Prostate gland (tissue), 2 donors: Measurements from ENCODE around the gene RENBP. TPM values are rescaled to one million over a fixed set of nuclear protein-coding genes. Genes with fewer than 3 reads are reported as not detected.

ENCODE experiments used
- DNase-seq: peaks from one replicate; pipeline ENCODE4 v3.0.0-alpha.2; 2019; ENCODE audit warnings: low spot score
- H3K27ac ChIP-seq, 2 donors: fragments of 200-600 bp; sonication (generic); 2 replicates each; pipeline ENCODE4 v1.5.1; 2017 to 2019
- H3K27me3 ChIP-seq: fragments of 200-600 bp; sonication (generic); replicated peaks from 2 replicates; pipeline ENCODE4 v1.5.1; 2019; ENCODE audit not compliant: insufficient read depth
- H3K36me3 ChIP-seq, 2 donors: fragments of 200-600 bp; sonication (generic); 1 replicate in 1 of 2; 2 replicates in 1 of 2; pipeline versions ENCODE4 v1.5.1 to v1.8.1; 2017 to 2019
- H3K4me1 ChIP-seq: fragments of 200-600 bp; sonication (generic); replicated peaks from 2 replicates; pipeline ENCODE4 v1.5.1; 2019
- H3K4me3 ChIP-seq, 2 donors: fragments of 200-600 bp; sonication (generic); 2 replicates each; pipeline ENCODE4 v1.5.1; 2017 to 2019
- H3K9me3 ChIP-seq: fragments of 200-600 bp; sonication (generic); 2 replicates; pipeline ENCODE4 v1.5.1; 2017
- POLR2A ChIP-seq: fragments of 450-650 bp; IDR thresholded peaks from one replicate; pipeline ENCODE4 v1.6.1; 2016; ENCODE audit warnings: antibody characterized with exemption, mild to moderate bottlenecking
- POLR2AphosphoS5 ChIP-seq: sonication (generic); formaldehyde crosslinking; IDR thresholded peaks from one replicate; pipeline ENCODE4 v1.6.1; 2017; ENCODE audit warnings: antibody characterized with exemption
- WGBS: methylation state at CpG from one replicate; pipeline ENCODE4 v1.1.5; 2018; 5-methylcytosine and 5-hydroxymethylcytosine counted together
- intact Hi-C: fragments of 100-400 bp; cut with DNase I; formaldehyde crosslinking; loops from one replicate; pipeline ENCODE4 v1.14.2; 2022
- total RNA-seq, 2 donors: library from RNA; depleted of rRNA; stranded (reverse); fragments of >200 nt; gene quantifications; one replicate each; pipeline ENCODE4 v1.1.0, GENCODE V29; 2016
- TF ChIP-seq, protein P1 (sequence below), 4 experiments: fragments of 200-600 bp in 2 of 4; fragments of 450-650 bp in 2 of 4; sonication (generic) in 2 of 4; IDR thresholded peaks; 1 replicate in 3 of 4; 2 replicates in 1 of 4; pipeline ENCODE4 v1.5.1; 2016 to 2019; ENCODE audit warnings: antibody characterized with exemption in 4 of 4, mild to moderate bottlenecking in 2 of 4, moderate library complexity in 2 of 4

The RENBP gene
- total RNA-seq, 2 donors from 2014 or later = 2.4 to 4.4 TPM

DNA sequence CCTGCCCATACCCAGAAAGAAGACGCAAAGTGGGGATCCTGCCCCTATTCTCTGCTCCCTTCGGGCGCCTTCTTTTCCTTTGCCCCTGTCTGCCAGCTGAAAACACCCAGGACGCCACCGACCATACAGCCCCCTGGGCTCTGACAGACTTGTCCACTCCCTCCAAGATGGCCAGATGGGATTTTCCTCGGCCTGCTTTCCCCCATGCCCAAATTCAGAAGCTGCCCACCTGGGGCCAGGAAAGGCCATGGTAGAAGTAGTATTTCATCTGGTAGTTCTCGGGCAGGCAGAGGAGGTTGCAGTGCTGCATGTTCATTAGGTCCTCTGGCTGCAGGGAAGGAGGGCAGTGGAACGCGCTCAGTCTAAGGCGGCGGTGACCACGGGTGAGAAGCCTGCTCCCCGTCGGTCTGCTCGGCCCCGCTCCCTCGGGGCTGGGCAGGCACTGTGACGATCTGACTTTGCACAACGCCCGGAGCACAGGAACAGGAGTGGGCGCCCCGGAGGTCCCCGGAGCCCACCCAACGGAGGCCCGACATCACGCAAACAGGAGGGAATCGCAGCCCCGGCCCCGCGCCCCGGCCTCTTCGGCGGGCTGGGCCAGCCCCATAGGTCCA lies 10.2 kb downstream of the RENBP start:
- no peaks in the 10 kb centered on the region for H3K36me3 ChIP-seq
- DNase-seq = no peak
- TF ChIP-seq POLR2AphosphoS5 (no peak), POLR2A (no peak)
- TF ChIP-seq, protein P1, sequence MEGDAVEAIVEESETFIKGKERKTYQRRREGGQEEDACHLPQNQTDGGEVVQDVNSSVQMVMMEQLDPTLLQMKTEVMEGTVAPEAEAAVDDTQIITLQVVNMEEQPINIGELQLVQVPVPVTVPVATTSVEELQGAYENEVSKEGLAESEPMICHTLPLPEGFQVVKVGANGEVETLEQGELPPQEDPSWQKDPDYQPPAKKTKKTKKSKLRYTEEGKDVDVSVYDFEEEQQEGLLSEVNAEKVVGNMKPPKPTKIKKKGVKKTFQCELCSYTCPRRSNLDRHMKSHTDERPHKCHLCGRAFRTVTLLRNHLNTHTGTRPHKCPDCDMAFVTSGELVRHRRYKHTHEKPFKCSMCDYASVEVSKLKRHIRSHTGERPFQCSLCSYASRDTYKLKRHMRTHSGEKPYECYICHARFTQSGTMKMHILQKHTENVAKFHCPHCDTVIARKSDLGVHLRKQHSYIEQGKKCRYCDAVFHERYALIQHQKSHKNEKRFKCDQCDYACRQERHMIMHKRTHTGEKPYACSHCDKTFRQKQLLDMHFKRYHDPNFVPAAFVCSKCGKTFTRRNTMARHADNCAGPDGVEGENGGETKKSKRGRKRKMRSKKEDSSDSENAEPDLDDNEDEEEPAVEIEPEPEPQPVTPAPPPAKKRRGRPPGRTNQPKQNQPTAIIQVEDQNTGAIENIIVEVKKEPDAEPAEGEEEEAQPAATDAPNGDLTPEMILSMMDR (IDR thresholded peaks at IDR 0.05) = no peak
- H3K27ac ChIP-seq = no peak overlapping the region
- intact Hi-C loops = no loop called here
- peak overlapping the region; percentile 44 to 56 for H3K4me3 ChIP-seq
- 24% methylated on average over 6 of the region's 33 CpGs for WGBS
- no peaks in the 10 kb centered on the region for H3K4me1 ChIP-seq
- H3K27me3 ChIP-seq = no peaks in the 10 kb centered on the region
- no peaks in the 10 kb centered on the region for H3K9me3 ChIP-seq

DNA sequence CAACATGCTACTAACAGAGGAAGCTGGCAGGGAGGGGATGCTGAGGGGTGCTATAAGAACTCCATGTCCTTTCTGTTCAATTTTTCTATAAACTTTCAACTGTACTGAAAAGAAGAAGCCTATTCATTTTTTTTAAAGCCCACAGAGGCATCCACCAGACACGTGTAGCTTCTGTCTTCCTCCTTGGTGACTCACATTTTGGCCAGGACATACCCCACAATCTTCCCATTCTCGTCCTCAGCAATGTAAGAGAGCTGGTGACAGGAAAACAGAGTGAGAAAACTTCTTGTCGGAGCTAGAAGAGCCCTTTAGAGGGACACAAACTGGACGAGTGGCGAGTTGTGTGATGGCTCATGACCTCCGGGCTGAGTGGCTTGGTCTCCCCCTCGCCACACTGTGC lies 10.7 kb downstream of the RENBP start:
- Histone ChIP-seq H3K9me3 (no peaks in the 10 kb centered on the region), H3K36me3 (no peaks in the 10 kb centered on the region), H3K27ac (no peak overlapping the region), H3K4me3 (peak overlapping the region in 1 of 2 donors; percentile 56), H3K27me3 (no peaks in the 10 kb centered on the region), H3K4me1 (no peaks in the 10 kb centered on the region)
- 43% methylated on average over 7 of the region's 7 CpGs for WGBS
- no peak for TF ChIP-seq POLR2AphosphoS5
- TF ChIP-seq POLR2A = no peak
- TF ChIP-seq, protein P1 (IDR thresholded peaks at IDR 0.05) = no peak
- no peak for DNase-seq
- intact Hi-C loops = no loop called here

DNA sequence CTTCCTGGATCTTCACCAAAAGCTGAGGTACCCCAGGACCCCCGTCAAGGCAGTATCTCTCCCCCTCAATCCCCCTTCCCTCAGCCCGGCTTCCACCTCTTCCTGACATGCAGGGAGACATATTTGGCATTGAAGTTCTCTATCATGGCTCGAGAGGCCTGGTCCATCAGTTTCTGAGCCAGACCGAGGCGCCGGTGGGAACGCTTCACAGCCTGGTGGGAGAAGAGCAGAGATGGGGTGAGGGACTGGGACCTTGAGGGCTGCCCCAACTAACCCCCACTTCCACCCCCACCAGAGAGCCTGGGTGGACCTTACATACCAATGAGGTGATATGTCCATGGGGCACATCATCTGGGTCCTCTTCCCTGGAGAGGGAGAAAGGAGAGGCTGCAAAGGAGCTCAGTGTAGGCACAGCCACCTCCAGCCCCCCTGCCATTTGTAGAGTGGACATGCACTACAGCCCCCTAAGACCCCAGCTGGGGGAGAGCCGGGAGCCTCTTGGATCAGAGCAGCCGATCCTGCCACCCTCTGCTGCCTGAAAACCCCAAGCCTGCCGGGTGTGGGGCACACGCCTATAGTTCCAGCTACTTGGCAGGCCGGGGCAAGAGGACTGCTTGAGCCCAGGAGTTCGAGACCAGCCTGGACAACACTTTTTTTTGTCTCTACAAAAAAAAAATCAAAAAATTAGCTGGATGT lies 12.1 kb downstream of the RENBP start:
- Histone ChIP-seq H3K9me3 (no peaks in the 10 kb centered on the region), H3K27ac (no peak overlapping the region), H3K36me3 (no peaks in the 10 kb centered on the region), H3K4me1 (no peaks in the 10 kb centered on the region), H3K27me3 (no peaks in the 10 kb centered on the region), H3K4me3 (no peak overlapping the region)
- DNase-seq = no peak
- intact Hi-C loops = no loop called here
- TF ChIP-seq, protein P1 (IDR thresholded peaks at IDR 0.05) = no peak
- TF ChIP-seq POLR2AphosphoS5 (no peak), POLR2A (no peak)
- 94% methylated on average over 9 of the region's 13 CpGs for WGBS

DNA sequence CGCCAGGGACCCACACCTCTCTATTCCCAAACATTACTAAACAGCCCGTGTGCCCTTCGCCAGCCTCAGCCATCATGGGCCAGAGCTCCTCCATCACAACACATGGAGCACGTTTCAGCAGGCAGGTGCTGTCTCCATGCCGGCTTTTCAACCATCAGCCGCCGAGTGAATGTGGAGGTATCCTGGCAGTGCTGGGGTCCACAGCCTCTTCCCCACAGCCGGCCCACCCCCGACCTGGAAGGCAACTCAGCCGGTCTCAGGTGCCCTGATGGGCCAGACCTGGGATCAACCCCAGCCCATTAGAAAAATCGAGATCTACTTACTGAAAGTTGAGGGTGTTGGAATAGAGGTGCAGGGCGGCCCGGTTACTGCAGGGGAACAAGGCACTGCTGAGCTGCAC lies 12.7 kb downstream of the RENBP start:
- Histone ChIP-seq H3K4me1 (no peaks in the 10 kb centered on the region), H3K36me3 (no peaks in the 10 kb centered on the region), H3K27ac (no peak overlapping the region), H3K9me3 (no peaks in the 10 kb centered on the region), H3K4me3 (no peak overlapping the region), H3K27me3 (no peaks in the 10 kb centered on the region)
- intact Hi-C loops = no loop called here
- DNase-seq = no peak
- 90% methylated on average over 12 of the region's 13 CpGs for WGBS
- no peak for TF ChIP-seq POLR2A
- TF ChIP-seq, protein P1 (IDR thresholded peaks at IDR 0.05) = no peak
- TF ChIP-seq POLR2AphosphoS5 = no peak

DNA sequence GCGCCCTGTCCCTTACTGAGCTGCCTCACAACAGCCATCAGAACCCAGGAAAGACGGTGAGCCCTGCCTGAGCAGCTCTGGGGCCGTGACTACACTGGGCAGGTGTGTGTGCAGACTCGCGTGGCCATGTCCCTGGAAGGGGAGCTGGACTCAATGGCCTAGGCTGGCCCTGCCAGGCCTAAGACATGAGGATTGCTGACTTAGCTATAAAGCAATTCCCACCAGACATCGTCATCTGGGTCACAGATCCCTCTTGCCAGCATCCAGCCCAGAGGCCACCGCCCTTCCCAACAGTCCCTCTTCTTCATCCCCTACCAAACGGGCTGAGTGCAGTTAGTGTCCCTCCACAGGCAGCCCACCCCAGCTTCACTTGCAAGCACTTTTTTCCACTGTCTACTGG lies 13.3 kb downstream of the RENBP start:
- Histone ChIP-seq H3K36me3 (no peaks in the 10 kb centered on the region), H3K4me3 (no peak overlapping the region), H3K4me1 (no peaks in the 10 kb centered on the region), H3K9me3 (no peaks in the 10 kb centered on the region), H3K27ac (no peak overlapping the region), H3K27me3 (no peaks in the 10 kb centered on the region)
- no peak for DNase-seq
- TF ChIP-seq POLR2AphosphoS5 (no peak), POLR2A (no peak)
- TF ChIP-seq, protein P1 (IDR thresholded peaks at IDR 0.05) = no peak
- intact Hi-C loops = no loop called here
- 90% methylated on average over 3 of the region's 8 CpGs for WGBS
